NCI-H226 (cell line): ENCODE measurements around the gene CXCL17.

ENCODE experiments used
- DNase-seq: peaks from one replicate; pipeline ENCODE4 v3.0.0-alpha.2; 2015

The CXCL17 gene

DNA sequence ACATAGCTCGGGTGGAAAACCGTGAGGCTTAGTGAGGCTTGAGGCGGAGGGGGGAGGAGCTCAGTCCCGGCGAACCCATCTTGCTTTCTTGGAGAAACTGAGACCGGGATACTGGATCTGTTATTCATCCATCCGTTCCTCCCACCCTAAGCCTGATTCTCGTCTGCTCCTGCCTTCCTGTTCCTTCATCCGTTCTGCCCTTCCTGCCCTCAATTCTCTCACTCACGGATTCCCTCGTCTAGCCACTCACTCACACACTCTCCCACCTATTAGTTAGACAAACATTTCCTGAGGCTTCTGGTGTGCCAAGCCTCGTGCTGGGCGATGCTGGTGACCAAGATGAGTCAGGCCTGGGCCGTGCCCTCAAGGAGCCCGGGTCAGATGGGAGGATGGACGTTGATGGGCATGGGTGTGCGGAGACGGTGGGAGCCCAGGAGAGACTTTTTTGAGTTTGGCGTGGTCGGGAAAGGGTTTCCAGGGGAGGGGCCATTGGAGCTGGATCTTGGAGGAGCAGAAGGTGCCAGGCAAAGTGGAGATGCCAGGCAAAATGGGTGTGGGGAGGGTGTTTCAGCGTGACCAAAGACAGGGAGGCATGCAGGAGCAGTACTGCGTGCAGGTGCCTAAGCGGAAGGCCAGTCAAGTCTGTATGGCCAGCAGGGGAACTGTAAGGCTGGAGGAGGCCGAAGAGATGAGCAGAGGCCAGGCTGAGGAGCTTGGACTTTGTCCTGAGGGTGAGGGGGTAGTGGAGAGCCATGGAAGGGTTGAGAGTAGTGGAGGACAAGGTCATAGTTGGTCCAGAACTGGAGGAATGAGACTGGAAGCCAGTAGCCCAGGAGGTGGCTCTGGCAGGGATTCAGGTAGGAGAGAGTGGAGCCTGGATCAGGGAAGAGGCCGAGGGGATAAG is 45.2 kb downstream of the CXCL17 start:
- no peak for DNase-seq

DNA sequence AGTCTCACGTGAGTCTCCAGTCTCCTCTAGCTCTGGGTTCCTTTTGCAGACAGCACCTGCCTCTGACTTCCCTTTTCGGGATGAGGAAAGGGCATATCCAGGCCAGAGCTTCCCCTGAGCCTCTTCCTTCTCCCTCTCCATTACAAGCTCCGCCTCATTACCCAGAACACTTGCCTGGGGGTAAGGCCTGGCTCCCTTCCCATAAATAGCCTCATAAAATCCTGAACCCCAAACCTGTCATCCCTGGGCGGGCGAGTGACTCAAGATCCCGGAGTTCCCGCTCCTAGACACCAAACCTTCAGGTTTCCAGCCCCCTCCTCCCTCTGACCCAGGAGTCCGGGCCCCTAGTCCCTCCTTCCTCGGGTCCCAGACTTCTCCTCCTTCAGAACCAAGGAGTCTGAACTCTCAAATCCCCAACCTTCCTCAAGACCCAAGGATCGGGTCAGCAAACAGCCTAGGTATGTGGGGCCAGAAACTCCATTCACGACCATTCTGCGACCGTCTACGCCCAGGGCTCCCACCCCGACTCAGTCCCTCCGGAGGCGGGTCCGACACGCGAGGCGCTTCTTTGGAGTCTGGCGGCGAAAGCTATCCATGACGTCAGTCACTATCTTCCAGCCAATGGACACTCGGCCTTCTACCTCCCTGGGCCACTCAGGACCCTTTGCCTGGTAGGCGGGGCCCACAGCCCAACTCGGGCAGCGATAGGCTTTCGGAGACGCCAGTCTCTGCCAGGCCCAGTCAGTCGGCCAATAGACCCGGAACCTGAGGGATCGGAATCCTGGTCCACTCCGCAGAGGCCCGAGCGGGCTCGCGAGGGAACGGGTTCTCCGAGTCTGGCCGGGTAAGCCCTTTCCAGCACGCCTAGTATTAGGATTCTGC is 46.1 kb downstream of the CXCL17 start:
- peak; percentile 100 for DNase-seq

DNA sequence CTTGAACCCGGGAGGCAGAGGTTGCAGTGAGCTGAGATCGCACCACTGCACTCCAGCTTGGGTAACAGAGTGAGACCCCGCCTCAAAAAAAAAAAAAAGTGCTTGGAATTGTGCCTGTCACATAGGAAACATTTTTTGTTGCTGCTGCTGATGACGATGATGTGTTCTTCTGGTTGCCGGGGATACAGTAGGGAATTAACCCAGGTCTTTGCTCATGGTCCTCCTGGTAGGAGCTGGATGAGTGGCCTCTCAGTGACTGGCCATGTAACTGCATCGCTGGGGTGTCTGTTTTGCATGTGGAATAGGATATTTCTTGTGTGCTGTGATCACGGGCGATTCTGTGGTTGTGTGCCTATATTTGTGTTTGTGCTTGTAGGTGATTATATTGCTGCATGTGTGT is 48.0 kb downstream of the CXCL17 start:
- DNase-seq: no peak

DNA sequence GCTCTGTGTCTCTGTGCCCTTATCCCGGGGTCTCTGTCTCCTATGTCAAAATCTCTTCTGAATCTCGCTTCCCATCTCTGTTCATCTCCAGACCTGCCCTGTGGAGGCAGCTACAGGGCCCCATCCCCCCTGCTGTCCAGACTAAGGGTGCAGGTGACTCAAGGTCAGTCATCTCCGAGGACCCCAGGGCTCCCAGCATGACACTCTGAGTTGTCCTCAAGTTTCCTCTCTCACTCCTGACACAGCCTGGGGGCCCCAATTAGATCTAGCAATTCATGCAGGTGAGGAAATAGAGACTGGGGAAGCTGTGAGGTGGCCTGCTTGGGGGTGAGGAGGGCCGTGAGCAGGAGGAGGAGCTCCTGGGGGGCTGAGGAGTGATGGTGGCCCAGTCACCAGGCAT is 50.6 kb downstream of the CXCL17 start:
- no peak for DNase-seq

DNA sequence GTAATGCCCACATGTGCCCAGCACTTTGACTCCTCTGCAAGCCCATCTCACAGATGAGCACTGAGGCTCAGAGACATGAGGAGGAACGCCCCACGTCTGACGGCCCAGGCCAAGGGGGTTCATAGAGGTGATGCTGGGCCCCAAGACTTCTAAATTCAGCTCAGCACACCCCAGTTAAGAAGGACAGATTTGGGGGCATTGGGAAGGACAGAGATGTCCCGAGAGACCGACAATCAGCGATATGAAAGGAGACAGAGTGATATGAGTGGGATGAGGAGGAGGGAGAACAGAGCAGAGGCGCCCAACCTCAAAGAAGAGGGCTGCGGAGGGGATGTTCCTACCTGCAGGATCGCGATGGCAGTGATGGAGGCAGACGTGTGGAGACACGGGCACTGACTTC is 52.8 kb downstream of the CXCL17 start, which contains the start of gene CNFN:
Gene CNFN (minus strand): TSS at position 399 of the 400 bp plus-strand sequence. CDS start 1,260 bp downstream, outside the sequence.
- no peak for DNase-seq

DNA sequence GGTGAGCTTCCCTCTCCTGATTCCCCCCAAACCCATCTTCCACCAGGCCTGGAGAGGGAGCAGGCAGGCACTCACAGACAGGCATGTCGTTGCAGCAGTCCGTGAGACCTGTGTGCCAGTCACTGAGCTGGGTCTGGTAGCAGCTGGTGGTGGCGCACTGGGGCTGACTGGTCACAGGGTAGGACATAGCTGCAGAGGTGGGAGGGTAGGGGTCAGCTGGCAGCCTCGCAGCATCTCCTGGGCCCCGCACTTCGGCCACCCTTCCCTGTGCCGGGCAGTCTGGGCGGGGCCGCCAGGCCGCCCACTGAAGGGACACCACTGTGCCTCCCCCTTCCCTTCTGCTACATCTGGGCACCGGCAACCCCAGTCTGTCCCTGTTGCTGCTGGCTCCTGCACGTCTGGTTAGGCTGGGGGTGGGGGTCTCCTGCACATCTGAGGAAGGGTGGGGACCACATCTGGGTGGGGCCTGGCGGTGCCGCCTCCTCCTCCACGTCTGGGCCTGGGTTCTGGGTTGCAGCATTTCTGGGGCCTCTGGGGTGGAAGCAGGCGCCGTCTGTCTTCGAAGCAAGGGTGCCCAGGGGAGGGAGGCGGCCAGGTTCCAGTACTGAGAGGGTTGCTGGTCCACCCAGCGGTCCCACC is 53.8 kb downstream of the CXCL17 start:
- no peak for DNase-seq

DNA sequence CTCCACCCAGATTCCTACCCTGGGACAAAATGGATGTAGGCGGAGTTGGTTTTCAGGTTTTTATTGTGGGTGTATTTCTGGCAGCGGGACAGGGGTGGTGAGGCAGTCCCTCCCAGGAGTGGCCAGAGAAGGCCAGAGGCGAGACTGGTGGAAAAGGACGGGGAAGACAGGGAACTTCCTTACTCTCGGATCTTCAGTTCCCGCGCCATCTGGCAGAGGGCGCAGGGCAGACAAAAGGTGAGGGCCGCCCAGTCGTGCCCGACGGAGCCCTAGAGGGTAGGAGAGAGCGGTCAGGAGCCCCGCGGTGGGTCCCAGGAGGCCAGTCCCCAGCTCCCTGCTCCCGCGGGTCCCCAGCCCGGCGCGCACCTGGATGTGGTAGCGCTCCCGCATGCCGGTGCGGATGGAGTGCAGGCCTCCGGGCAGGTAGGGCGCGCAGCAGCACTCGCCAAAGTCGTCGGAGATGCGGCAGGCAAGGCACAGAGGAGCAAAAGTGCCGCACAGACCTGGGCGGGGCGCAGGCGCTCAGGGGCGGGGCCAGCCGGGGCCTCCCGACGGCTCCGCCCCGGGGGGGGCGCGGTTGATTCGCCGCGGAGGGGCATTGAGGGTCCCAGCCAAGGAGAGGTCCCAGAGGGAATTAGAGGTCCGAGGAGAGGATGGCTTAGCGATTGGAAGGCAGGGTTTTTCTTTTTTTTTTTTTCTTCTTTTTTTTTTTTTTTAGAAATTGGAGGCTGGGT is 55.6 kb downstream of the CXCL17 start:
- peak; percentile 73 for DNase-seq

DNA sequence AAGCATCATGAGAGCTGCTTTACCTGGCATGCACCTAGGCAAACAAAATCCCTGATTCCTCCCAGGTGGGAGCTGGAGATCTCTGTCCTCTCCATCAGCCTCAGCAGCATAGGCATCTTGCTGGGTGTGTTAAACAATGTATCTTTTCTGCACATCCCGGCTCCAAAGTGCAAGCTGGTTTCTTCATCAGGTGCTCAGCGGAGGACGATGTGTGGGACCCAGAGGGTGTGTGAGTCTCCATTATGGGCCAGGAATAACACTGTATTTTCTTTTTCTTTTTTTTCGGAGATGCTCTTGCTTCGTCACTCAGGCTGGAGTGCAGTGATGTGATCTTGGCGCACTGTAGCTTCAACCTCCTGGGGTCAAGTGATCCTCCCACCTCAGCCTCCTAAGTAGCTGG is 62.6 kb downstream of the CXCL17 start:
- no peak for DNase-seq
